Measurements from ENCODE around the gene MFSD8.
"Not testable (repeated sequence)": the region's sequence is repeated elsewhere in the genome, so short reads cannot be mapped to it uniquely, and the experiment has no call there.

Gene MFSD8

GRCh38 chr4:127905029-127905428 lies 59.9 kb downstream of the MFSD8 start:
- Histone ChIP-seq H4K20me1 (ENCODE audit: insufficient read depth, low read length) (no peaks in the 10 kb centered on the region), H3K9me3 (ENCODE audit: insufficient read depth, low read length) (no peaks in the 10 kb centered on the region), H3K79me2 (ENCODE audit: low read length) (no peaks in the 10 kb centered on the region), H3K27ac (ENCODE audit: low read length) (no peak overlapping the region), H3K27me3 (ENCODE audit: low read depth, low read length) (no peaks in the 10 kb centered on the region), H3K4me2 (ENCODE audit: low read length) (no peak overlapping the region), H3K9ac (ENCODE audit: low read length) (no peak overlapping the region), H2AFZ (ENCODE audit: low read depth, low read length) (no peak overlapping the region), H3K36me3 (replicated peaks; ENCODE audit: low read depth, low read length) (no peaks in the 10 kb centered on the region), H3K4me1 (ENCODE audit: low read length) (no peaks in the 10 kb centered on the region), H3K4me3 (ENCODE audit: low read length) (no peak overlapping the region)
- TF ChIP-seq CTCF (IDR thresholded peaks at IDR 0.05; ENCODE audit: low read depth, low read length) (no peak), EZH2phosphoT487 (IDR thresholded peaks at IDR 0.05; ENCODE audit: low read depth) (no peak)

GRCh38 chr4:127899682-127900081 lies 65.3 kb downstream of the MFSD8 start:
- not testable (repeated sequence) for H3K27ac ChIP-seq (ENCODE audit: low read length); H3K79me2 ChIP-seq (ENCODE audit: low read length); H4K20me1 ChIP-seq (ENCODE audit: insufficient read depth, low read length); H3K4me2 ChIP-seq (ENCODE audit: low read length); H3K9ac ChIP-seq (ENCODE audit: low read length); H3K4me1 ChIP-seq (ENCODE audit: low read length); H3K9me3 ChIP-seq (ENCODE audit: insufficient read depth, low read length); H3K4me3 ChIP-seq (ENCODE audit: low read length); H3K27me3 ChIP-seq (ENCODE audit: low read depth, low read length); H2AFZ ChIP-seq (ENCODE audit: low read depth, low read length)
- H3K36me3 ChIP-seq (replicated peaks; ENCODE audit: low read depth, low read length) = peaks cover 29% of the 10 kb centered on the region

- H3K4me1 ChIP-seq (ENCODE audit: low read length) = no peaks in the 10 kb centered on the region
- no peaks in the 10 kb centered on the region for H3K27me3 ChIP-seq (ENCODE audit: low read depth, low read length)
- no peak overlapping the region for H2AFZ ChIP-seq (ENCODE audit: low read depth, low read length)
- no peaks in the 10 kb centered on the region for H3K79me2 ChIP-seq (ENCODE audit: low read length)
- H3K9ac ChIP-seq (ENCODE audit: low read length) = no peak overlapping the region
- H3K27ac ChIP-seq (ENCODE audit: low read length) = no peak overlapping the region
- H3K4me3 ChIP-seq (ENCODE audit: low read length) = no peak overlapping the region
- peaks cover 49% of the 10 kb centered on the region for H3K36me3 ChIP-seq (replicated peaks; ENCODE audit: low read depth, low read length)
- no peaks in the 10 kb centered on the region for H3K9me3 ChIP-seq (ENCODE audit: insufficient read depth, low read length)
- TF ChIP-seq EZH2phosphoT487 (IDR thresholded peaks at IDR 0.05; ENCODE audit: low read depth) = no peak
- TF ChIP-seq CTCF (IDR thresholded peaks at IDR 0.05; ENCODE audit: low read depth, low read length) = no peak
- H3K4me2 ChIP-seq (ENCODE audit: low read length) = no peak overlapping the region
- H4K20me1 ChIP-seq (ENCODE audit: insufficient read depth, low read length) = no peaks in the 10 kb centered on the region
Measured at GRCh38 chr4:127896528-127896927, 68.4 kb downstream of the MFSD8 start.

GRCh38 chr4:127896069-127896468 lies 68.9 kb downstream of the MFSD8 start:
- no peak for TF ChIP-seq CTCF (IDR thresholded peaks at IDR 0.05; ENCODE audit: low read depth, low read length)
- no peak for TF ChIP-seq EZH2phosphoT487 (IDR thresholded peaks at IDR 0.05; ENCODE audit: low read depth)
- H2AFZ ChIP-seq (ENCODE audit: low read depth, low read length) = no peak overlapping the region
- H3K36me3 ChIP-seq (replicated peaks; ENCODE audit: low read depth, low read length) = peaks cover 51% of the 10 kb centered on the region

GRCh38 chr4:127889903-127890302 lies 75.1 kb downstream of the MFSD8 start:
- TF ChIP-seq CTCF (IDR thresholded peaks at IDR 0.05; ENCODE audit: low read depth, low read length) (peak; percentile 22), EZH2phosphoT487 (IDR thresholded peaks at IDR 0.05; ENCODE audit: low read depth) (no peak)
- H3K36me3 ChIP-seq (replicated peaks; ENCODE audit: low read depth, low read length) = peaks cover 65% of the 10 kb centered on the region
- H4K20me1 ChIP-seq (ENCODE audit: insufficient read depth, low read length) = no peaks in the 10 kb centered on the region
- no peaks in the 10 kb centered on the region for H3K79me2 ChIP-seq (ENCODE audit: low read length)
- no peak overlapping the region for H3K4me2 ChIP-seq (ENCODE audit: low read length)
- no peaks in the 10 kb centered on the region for H3K9me3 ChIP-seq (ENCODE audit: insufficient read depth, low read length)
- no peaks in the 10 kb centered on the region for H3K4me1 ChIP-seq (ENCODE audit: low read length)
- no peaks in the 10 kb centered on the region for H3K27me3 ChIP-seq (ENCODE audit: low read depth, low read length)
- H3K4me3 ChIP-seq (ENCODE audit: low read length) = no peak overlapping the region
- H2AFZ ChIP-seq (ENCODE audit: low read depth, low read length) = no peak overlapping the region
- H3K9ac ChIP-seq (ENCODE audit: low read length) = no peak overlapping the region
- no peak overlapping the region for H3K27ac ChIP-seq (ENCODE audit: low read length)

More at GRCh38 chr4:127896069-127896468, 68.9 kb downstream of the MFSD8 start:
- Histone ChIP-seq H3K79me2 (ENCODE audit: low read length) (no peaks in the 10 kb centered on the region), H3K9me3 (ENCODE audit: insufficient read depth, low read length) (no peaks in the 10 kb centered on the region), H3K27ac (ENCODE audit: low read length) (no peak overlapping the region), H4K20me1 (ENCODE audit: insufficient read depth, low read length) (no peaks in the 10 kb centered on the region), H3K4me3 (ENCODE audit: low read length) (no peak overlapping the region), H3K9ac (ENCODE audit: low read length) (no peak overlapping the region), H3K4me1 (ENCODE audit: low read length) (no peaks in the 10 kb centered on the region), H3K4me2 (ENCODE audit: low read length) (no peak overlapping the region), H3K27me3 (ENCODE audit: low read depth, low read length) (no peaks in the 10 kb centered on the region)
